Keratinocyte (primary cell): ENCODE results near the gene TMEM40. TPM values are rescaled to one million over a fixed set of nuclear protein-coding genes. Genes with fewer than 3 reads are reported as not detected.
A peak's percentile ranks its signal among the peaks of the same experiment; 100 is the strongest.

ENCODE experiments used
- DNase-seq: peaks from one replicate; pipeline ENCODE4 v3.0.0-alpha.2; 2011; ENCODE audit warnings: low read depth, missing footprints, low spot score
- FAIRE-seq: peaks from 2 replicates; lab custom pipeline; 2011; peaks lifted over from hg19 to GRCh38; lab: Jason Lieb, UNC
- H2AFZ ChIP-seq: 2 replicates; pipeline ENCODE4 v1.6.0; 2012; ENCODE audit warnings: low read length, control low read depth, inconsistent platforms; ENCODE audit not compliant: control insufficient read depth
- H3K27ac ChIP-seq: 2 replicates; pipeline ENCODE4 v1.5.1; 2011; ENCODE audit warnings: low read length; ENCODE audit not compliant: control insufficient read depth, insufficient read depth
- H3K27me3 ChIP-seq: 3 replicates; pipeline ENCODE4 v1.6.0; 2011; ENCODE audit warnings: low read length; ENCODE audit not compliant: control insufficient read depth, insufficient read depth; ENCODE audit errors: extremely low read depth
- H3K36me3 ChIP-seq, 2 experiments: 2 replicates in 1 of 2; 3 replicates in 1 of 2; pipeline ENCODE4 v1.5.1; 2011; ENCODE audit warnings: low read length in 2 of 2, mild to moderate bottlenecking in 1 of 2; ENCODE audit not compliant: control insufficient read depth in 2 of 2, insufficient read depth in 2 of 2; ENCODE audit errors: extremely low read depth in 1 of 2
- H3K4me1 ChIP-seq: 3 replicates; pipeline ENCODE4 v1.5.1; 2011; ENCODE audit warnings: low read length; ENCODE audit not compliant: control insufficient read depth, insufficient read depth; ENCODE audit errors: extremely low read depth
- H3K4me2 ChIP-seq: 3 replicates; pipeline ENCODE4 v1.6.0; 2011; ENCODE audit warnings: low read depth, low read length; ENCODE audit not compliant: control insufficient read depth, insufficient read depth; ENCODE audit errors: extremely low read depth
- H3K4me3 ChIP-seq, 3 experiments: fragments of 200-600 bp in 1 of 3; sonication (generic) in 1 of 3; 2 replicates in 2 of 3; 3 replicates in 1 of 3; pipeline ENCODE4 v1.5.1; 2011 to 2016; ENCODE audit warnings: low read length in 3 of 3, mild to moderate bottlenecking in 3 of 3, control low read depth in 2 of 3, inconsistent platforms in 1 of 3, low read depth in 1 of 3, mixed read lengths in 1 of 3, mixed run types in 1 of 3, moderate library complexity in 1 of 3; ENCODE audit not compliant: control insufficient read depth in 2 of 3, insufficient read depth in 2 of 3; ENCODE audit errors: extremely low read depth in 1 of 3
- H3K79me2 ChIP-seq: 2 replicates; pipeline ENCODE4 v1.6.0; 2012; ENCODE audit warnings: low read length; ENCODE audit not compliant: control insufficient read depth, insufficient read depth
- H3K9ac ChIP-seq: 3 replicates; pipeline ENCODE4 v1.6.0; 2011; ENCODE audit warnings: low read length; ENCODE audit not compliant: control insufficient read depth, insufficient read depth; ENCODE audit errors: extremely low read depth
- H3K9me1 ChIP-seq: 3 replicates; pipeline ENCODE4 v1.6.0; 2011; ENCODE audit warnings: low read length; ENCODE audit not compliant: control insufficient read depth, insufficient read depth; ENCODE audit errors: extremely low read depth
- H3K9me3 ChIP-seq: 2 replicates; pipeline ENCODE4 v1.5.1; 2012; ENCODE audit warnings: low read depth, low read length; ENCODE audit not compliant: control insufficient read depth
- H4K20me1 ChIP-seq: 3 replicates; pipeline ENCODE4 v1.6.0; 2011; ENCODE audit warnings: low read length; ENCODE audit not compliant: control insufficient read depth, insufficient read depth; ENCODE audit errors: extremely low read depth
- EZH2 ChIP-seq: IDR thresholded peaks from one replicate; pipeline ENCODE4 v1.6.1; 2012; ENCODE audit warnings: inconsistent platforms, mild to moderate bottlenecking, low read length, moderate library complexity
- dilution Hi-C: fragments of 300-500 bp; cut with MboI; formaldehyde crosslinking; loops from one replicate; pipeline ENCODE4 v1.7.0; 2020; ENCODE audit warnings: low sequenced_read_pairs; ENCODE audit not compliant: extremely low pct_ligation_motif_present
- polyA plus RNA-seq, 5 experiments: library from polyadenylated mRNA; depleted of rRNA in 3 of 5; stranded (reverse) in 3 of 5; stranded (forward) in 1 of 5; unstranded in 1 of 5; fragments of >200 nt; gene quantifications; 1 replicate in 1 of 5; 2 replicates in 3 of 5; 3 replicates in 1 of 5; pipeline versions ENCODE4 v1.2.1 to v1.2.3, GENCODE V29; 2011 to 2012; ENCODE audit warnings: missing spikeins in 2 of 5, low read depth in 1 of 5, low replicate concordance in 1 of 5
- TF ChIP-seq, protein P1 (sequence below), 3 experiments: IDR thresholded peaks in 1 of 3; conservative IDR thresholded peaks in 1 of 3; optimal IDR thresholded peaks in 1 of 3; 2 replicates in 2 of 3; 3 replicates in 1 of 3; pipeline versions ENCODE3 to v1.5.1; 2011; ENCODE audit warnings: low read length in 3 of 3, mild to moderate bottlenecking in 3 of 3, moderate library complexity in 2 of 3, control low read depth in 1 of 3, inconsistent platforms in 1 of 3; ENCODE audit not compliant: insufficient read depth in 2 of 3; ENCODE audit errors: extremely low read depth in 1 of 3

The TMEM40 gene
- polyA plus RNA-seq, 1 donor (not counting 4 experiments of a cell fraction or from before 2014, with no cell fraction given), result 311 TPM

- H2AFZ ChIP-seq, result no peak overlapping the region
- no peak for DNase-seq
- peaks cover 23% of the 10 kb centered on the region for H4K20me1 ChIP-seq
- peak overlapping the region; percentile 61 for H3K9ac ChIP-seq
- no peaks in the 10 kb centered on the region for H3K27me3 ChIP-seq
- H3K4me3 ChIP-seq, result peak overlapping the region; percentile 82 to 90 (median 87)
- dilution Hi-C loops, result no loop called here
- FAIRE-seq, result no peak
- peak overlapping the region; percentile 97 for H3K4me2 ChIP-seq
- peaks cover 67% of the 10 kb centered on the region for H3K4me1 ChIP-seq
- H3K9me3 ChIP-seq, result no peaks in the 10 kb centered on the region
- peaks cover 1 to 25% of the 10 kb centered on the region in 2 experiments for H3K36me3 ChIP-seq
- peaks cover 71% of the 10 kb centered on the region for H3K79me2 ChIP-seq
- peak overlapping the region; percentile 38 for H3K27ac ChIP-seq
- TF ChIP-seq, protein P1, sequence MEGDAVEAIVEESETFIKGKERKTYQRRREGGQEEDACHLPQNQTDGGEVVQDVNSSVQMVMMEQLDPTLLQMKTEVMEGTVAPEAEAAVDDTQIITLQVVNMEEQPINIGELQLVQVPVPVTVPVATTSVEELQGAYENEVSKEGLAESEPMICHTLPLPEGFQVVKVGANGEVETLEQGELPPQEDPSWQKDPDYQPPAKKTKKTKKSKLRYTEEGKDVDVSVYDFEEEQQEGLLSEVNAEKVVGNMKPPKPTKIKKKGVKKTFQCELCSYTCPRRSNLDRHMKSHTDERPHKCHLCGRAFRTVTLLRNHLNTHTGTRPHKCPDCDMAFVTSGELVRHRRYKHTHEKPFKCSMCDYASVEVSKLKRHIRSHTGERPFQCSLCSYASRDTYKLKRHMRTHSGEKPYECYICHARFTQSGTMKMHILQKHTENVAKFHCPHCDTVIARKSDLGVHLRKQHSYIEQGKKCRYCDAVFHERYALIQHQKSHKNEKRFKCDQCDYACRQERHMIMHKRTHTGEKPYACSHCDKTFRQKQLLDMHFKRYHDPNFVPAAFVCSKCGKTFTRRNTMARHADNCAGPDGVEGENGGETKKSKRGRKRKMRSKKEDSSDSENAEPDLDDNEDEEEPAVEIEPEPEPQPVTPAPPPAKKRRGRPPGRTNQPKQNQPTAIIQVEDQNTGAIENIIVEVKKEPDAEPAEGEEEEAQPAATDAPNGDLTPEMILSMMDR (optimal IDR thresholded peaks at IDR 0.05 in 1 of 3, IDR thresholded peaks at IDR 0.05 in 1 of 3, conservative IDR thresholded peaks at IDR 0.05 in 1 of 3; ENCODE audit: extremely low read depth in 1 of 3, insufficient read depth in 2 of 3, low read length in 3 of 3), result no peak
- no peak for TF ChIP-seq EZH2
- peaks cover 8% of the 10 kb centered on the region for H3K9me1 ChIP-seq
Observed at GRCh38 chr3:12756635-12757034, 2.4 kb downstream of the TMEM40 start.

- dilution Hi-C loops, result no loop called here
- no peak for TF ChIP-seq EZH2
- TF ChIP-seq, protein P1 (optimal IDR thresholded peaks at IDR 0.05 in 1 of 3, IDR thresholded peaks at IDR 0.05 in 1 of 3, conservative IDR thresholded peaks at IDR 0.05 in 1 of 3; ENCODE audit: extremely low read depth in 1 of 3, insufficient read depth in 2 of 3, low read length in 3 of 3), result no peak
- H3K4me2 ChIP-seq, result peak overlapping the region; percentile 97
Observed at GRCh38 chr3:12756175-12756574, 2.9 kb downstream of the TMEM40 start.

More at GRCh38 chr3:12756175-12756574, 2.9 kb downstream of the TMEM40 start:
- no peak overlapping the region for H2AFZ ChIP-seq
- H3K9me1 ChIP-seq, result peaks cover 8% of the 10 kb centered on the region
- H3K9ac ChIP-seq, result peak overlapping the region; percentile 61
- peaks cover 23% of the 10 kb centered on the region for H4K20me1 ChIP-seq
- FAIRE-seq (no peak), DNase-seq (no peak)
- H3K4me3 ChIP-seq, result peak overlapping the region; percentile 82 to 90 (median 87)
- H3K36me3 ChIP-seq, result peaks cover 1 to 26% of the 10 kb centered on the region in 2 experiments
- no peaks in the 10 kb centered on the region for H3K9me3 ChIP-seq
- H3K4me1 ChIP-seq, result peaks cover 68% of the 10 kb centered on the region
- H3K27me3 ChIP-seq, result no peaks in the 10 kb centered on the region
- H3K79me2 ChIP-seq, result peaks cover 73% of the 10 kb centered on the region
- peak overlapping the region; percentile 38 for H3K27ac ChIP-seq
